Effector memory CD8-positive, alpha-beta T cell (primary cell): Measurements from ENCODE around the gene GRM8.

Experiments
- ATAC-seq: fragments of 150-1000 bp; cut with Tn5 transposase; replicated peaks from 2 replicates; pipeline ENCODE4 v1.10.0; 2021; ENCODE audit warnings: mild to moderate bottlenecking, moderate library complexity
- DNase-seq, 3 experiments: peaks; one replicate each; pipeline ENCODE4 v3.0.0; 2021
- H3K27ac Mint-ChIP-seq, 2 donors: one replicate each; pipeline ENCODE4 v1.8.0; 2022; ENCODE audit warnings: mild to moderate bottlenecking in 2 of 2, mixed read lengths in 2 of 2, moderate library complexity in 2 of 2
- H3K27me3 Mint-ChIP-seq, 2 donors: one replicate each; pipeline ENCODE4 v1.8.0; 2022; ENCODE audit warnings: mixed read lengths in 2 of 2
- H3K36me3 Mint-ChIP-seq: one replicate; pipeline ENCODE4 v1.8.0; 2022; ENCODE audit warnings: mild to moderate bottlenecking, moderate library complexity, mixed read lengths; ENCODE audit not compliant: insufficient read depth
- H3K4me1 Mint-ChIP-seq, 2 donors: one replicate each; pipeline ENCODE4 v1.8.0; 2022; ENCODE audit warnings: low read depth in 2 of 2, mixed read lengths in 2 of 2
- H3K4me3 Mint-ChIP-seq, 2 donors: one replicate each; pipeline ENCODE4 v1.8.0; 2022; ENCODE audit warnings: mild to moderate bottlenecking in 2 of 2, mixed read lengths in 2 of 2, moderate library complexity in 2 of 2
- H3K9me3 Mint-ChIP-seq, 2 donors: one replicate each; pipeline ENCODE4 v1.8.0; 2022; ENCODE audit warnings: mixed read lengths in 2 of 2

The GRM8 gene

DNA sequence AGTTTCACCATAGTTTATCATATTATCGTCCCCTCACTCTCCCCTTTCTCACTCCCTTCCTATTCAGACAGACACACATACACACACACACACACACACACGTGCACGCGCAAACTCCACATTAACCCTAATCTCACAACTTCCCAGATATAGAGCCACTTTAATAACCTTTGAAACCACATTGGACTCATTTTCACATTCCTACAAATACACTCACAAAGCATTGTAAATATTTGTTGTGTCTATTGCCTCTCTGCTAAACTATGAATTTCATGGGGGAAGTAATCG is 433.6 kb downstream of the GRM8 start:
- H3K27ac Mint-ChIP-seq = no peak overlapping the region
- H3K36me3 Mint-ChIP-seq = no peaks in the 10 kb centered on the region
- DNase-seq = no peak
- H3K27me3 Mint-ChIP-seq = peaks cover 0 to 7% of the 10 kb centered on the region in 2 donors
- H3K4me3 Mint-ChIP-seq = no peak overlapping the region
- H3K4me1 Mint-ChIP-seq = no peaks in the 10 kb centered on the region
- ATAC-seq = no peak
- H3K9me3 Mint-ChIP-seq = peaks cover 2 to 8% of the 10 kb centered on the region in 2 donors

DNA sequence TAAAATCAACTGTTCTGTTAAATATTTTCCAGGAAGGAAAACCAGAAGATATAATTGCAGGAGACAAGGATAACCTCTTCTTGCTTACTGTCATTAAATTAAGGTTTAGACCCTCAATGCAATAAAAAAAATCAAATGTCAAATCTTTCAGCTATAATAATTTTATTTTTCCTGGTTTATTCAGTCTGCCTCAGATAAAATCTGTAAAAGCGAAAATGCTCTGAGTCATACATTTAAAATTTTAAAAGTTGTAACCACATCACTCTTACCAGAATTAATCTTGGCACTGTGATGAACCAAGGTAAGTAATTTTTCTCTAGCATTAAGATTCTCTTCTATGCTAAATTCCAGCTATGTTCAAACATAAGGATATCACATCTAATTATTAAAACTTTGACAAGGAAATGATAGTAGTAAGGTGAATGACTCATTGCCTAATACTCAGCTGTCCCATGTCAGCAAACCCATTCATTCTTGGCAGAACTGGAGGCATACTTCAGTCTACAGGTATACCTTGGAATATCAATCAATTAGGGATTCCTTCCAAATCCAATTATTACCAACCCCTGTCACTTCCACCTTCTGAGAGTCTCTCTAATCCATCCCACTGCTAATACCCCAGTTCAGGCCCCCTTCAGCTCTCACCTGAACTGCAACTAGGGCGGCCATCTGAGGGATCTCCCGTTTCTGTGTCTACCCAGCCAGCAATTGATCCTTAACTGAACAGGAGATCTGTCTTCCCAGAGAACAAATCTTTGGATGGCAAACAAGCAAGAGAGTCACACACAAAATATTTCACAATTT is 434.1 kb downstream of the GRM8 start:
- H3K9me3 Mint-ChIP-seq = peaks cover 2 to 8% of the 10 kb centered on the region in 2 donors
- no peak overlapping the region for H3K4me3 Mint-ChIP-seq
- no peak overlapping the region for H3K27ac Mint-ChIP-seq
- ATAC-seq (no peak), DNase-seq (no peak)
- no peaks in the 10 kb centered on the region for H3K4me1 Mint-ChIP-seq
- H3K27me3 Mint-ChIP-seq = peaks cover 0 to 7% of the 10 kb centered on the region in 2 donors
- H3K36me3 Mint-ChIP-seq = no peaks in the 10 kb centered on the region

DNA sequence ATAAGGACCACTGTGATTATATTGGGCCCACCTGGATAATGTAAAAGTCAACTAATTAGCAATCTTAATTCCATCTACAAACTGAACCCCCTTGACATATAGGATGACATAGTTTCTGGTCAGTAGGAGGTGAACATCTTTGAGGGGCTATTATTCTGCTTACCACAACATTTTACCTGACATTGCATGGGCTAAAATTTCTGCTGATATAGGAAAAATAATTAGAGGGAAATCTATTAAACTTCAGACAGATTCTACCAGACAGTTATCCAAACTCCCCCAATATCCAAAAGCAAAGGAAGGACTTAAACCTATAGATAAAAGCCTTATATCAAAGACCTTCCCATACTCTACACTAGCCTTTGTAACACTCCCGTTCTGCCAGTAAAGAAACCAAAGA is 443.6 kb downstream of the GRM8 start:
- Mint-ChIP-seq H3K4me1 (no peaks in the 10 kb centered on the region), H3K4me3 (no peak overlapping the region), H3K36me3 (no peaks in the 10 kb centered on the region), H3K27me3 (peaks cover 0 to 13% of the 10 kb centered on the region in 2 donors), H3K9me3 (peaks cover 0 to 2% of the 10 kb centered on the region in 2 donors), H3K27ac (no peak overlapping the region)
- no peak for DNase-seq
- ATAC-seq = no peak

DNA sequence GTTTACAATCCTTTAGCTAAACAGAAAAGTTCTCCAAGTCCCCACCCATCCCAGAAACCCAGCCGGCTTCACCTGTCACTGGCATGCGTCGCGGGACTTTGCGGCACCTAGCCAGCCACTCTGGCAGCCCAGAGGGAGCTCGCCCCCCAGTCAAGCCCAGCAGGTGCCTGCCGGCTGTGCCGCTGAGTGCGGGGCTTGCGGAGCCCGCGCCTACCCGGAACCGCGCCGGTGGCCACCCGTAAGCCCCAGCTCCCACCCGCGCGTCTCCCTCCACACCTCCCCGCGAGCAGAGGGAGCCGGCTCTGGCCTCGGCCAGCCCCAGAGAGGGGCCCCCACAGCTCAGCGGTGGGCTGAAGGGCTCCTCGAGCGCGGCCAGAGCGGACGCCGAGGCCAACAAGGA is 446.1 kb downstream of the GRM8 start:
- Mint-ChIP-seq H3K27ac (no peak overlapping the region), H3K4me1 (no peaks in the 10 kb centered on the region), H3K4me3 (no peak overlapping the region), H3K36me3 (no peaks in the 10 kb centered on the region), H3K27me3 (peaks cover 0 to 13% of the 10 kb centered on the region in 2 donors), H3K9me3 (peaks cover 0 to 2% of the 10 kb centered on the region in 2 donors)
- ATAC-seq = no peak
- no peak for DNase-seq

DNA sequence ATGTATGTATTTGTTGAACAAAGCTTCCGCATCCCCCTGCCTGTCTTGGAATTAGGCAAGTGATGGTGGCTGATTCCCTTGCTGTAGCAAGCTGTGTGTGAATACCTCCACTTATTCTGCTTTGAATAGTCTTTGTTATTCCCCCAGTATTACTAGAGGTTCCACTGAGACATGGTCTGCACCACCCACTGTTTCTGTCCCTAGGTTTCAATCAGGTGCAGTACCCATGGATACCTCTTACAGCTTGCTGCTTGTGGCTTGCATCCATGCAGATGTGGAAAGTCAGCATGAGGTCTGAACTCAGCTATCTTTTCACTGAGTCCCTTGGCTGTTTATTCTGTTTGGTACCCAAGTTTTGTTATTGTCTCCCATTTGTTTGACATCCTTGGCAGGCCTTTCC is 447.4 kb downstream of the GRM8 start:
- no peak for DNase-seq
- no peak overlapping the region for H3K4me3 Mint-ChIP-seq
- H3K27me3 Mint-ChIP-seq = peaks cover 0 to 13% of the 10 kb centered on the region in 2 donors
- H3K27ac Mint-ChIP-seq = no peak overlapping the region
- H3K9me3 Mint-ChIP-seq = peaks cover 0 to 2% of the 10 kb centered on the region in 2 donors
- H3K4me1 Mint-ChIP-seq = no peaks in the 10 kb centered on the region
- no peak for ATAC-seq
- no peaks in the 10 kb centered on the region for H3K36me3 Mint-ChIP-seq

DNA sequence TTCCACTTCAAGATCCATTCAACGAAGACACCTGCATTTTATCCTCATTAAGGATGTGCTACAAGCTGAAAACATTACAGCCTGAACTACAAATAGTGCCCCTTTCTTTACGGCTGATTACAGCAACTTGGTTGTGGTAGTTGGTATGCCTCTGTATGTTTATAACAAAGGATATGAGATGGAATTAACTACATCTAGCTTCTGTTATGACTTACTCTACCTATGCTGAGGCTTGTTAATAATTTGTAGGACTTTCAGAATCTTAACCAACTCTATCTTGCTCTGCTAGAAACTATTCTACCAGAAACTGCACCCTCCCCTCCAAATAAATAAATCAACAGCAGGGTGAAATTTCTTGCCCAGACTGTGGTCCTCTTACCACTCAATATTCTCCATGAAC is 448.1 kb downstream of the GRM8 start:
- peaks cover 0 to 13% of the 10 kb centered on the region in 2 donors for H3K27me3 Mint-ChIP-seq
- no peak overlapping the region for H3K4me3 Mint-ChIP-seq
- no peak for DNase-seq
- no peaks in the 10 kb centered on the region for H3K36me3 Mint-ChIP-seq
- H3K9me3 Mint-ChIP-seq = peaks cover 0 to 2% of the 10 kb centered on the region in 2 donors
- H3K27ac Mint-ChIP-seq = no peak overlapping the region
- H3K4me1 Mint-ChIP-seq = no peaks in the 10 kb centered on the region
- no peak for ATAC-seq

DNA sequence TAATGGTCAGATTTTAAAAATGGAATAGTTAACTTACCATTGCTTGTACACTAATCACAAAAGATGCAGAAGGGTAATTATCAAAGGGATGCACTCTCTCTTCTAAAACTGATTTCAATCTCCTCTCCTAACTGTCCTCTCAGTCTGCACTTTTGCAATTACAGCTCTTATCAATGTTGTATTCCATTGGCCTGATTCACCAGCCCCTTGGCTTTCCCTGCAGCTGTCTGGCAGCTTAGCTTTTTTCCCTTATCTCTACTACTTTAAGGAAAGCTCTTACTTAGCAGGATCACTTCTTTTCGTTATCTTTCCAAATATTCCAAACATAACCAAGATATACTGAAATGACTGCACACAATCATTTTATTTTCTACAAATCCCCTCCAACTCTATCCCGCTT is 448.8 kb downstream of the GRM8 start:
- H3K4me1 Mint-ChIP-seq = no peaks in the 10 kb centered on the region
- peaks cover 0 to 13% of the 10 kb centered on the region in 2 donors for H3K27me3 Mint-ChIP-seq
- H3K36me3 Mint-ChIP-seq = no peaks in the 10 kb centered on the region
- H3K4me3 Mint-ChIP-seq = no peak overlapping the region
- no peak for DNase-seq
- no peak overlapping the region for H3K27ac Mint-ChIP-seq
- no peak for ATAC-seq
- peaks cover 0 to 2% of the 10 kb centered on the region in 2 donors for H3K9me3 Mint-ChIP-seq

DNA sequence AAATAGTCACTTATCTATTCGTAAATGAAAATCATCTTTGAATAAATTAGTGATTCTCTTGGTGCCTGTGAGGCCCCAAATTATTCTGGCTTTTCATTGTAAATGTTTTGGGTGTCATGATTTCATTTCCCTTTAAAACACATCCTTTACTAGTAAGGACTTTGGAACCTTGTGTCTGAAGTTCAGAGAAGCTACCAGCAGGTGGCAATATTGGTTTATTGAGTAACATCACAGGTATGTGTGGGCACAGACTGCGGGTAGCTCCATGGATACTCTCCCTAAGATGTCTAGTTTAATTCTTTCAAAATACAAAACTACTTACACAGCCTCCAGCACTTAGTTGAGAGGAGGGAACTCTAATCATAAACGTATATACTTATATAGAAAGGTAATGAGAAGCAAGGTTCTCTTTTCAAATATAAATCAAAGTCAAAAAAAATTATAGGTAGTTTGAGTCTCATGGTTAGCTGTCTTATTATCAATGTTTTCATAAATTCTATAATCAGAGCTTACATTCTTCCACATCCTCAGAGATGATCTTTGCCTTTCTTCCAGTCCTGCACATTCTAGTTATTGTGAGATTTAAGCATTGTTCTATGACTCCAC is 449.6 kb downstream of the GRM8 start:
- DNase-seq (peak in 2 of 3 experiments; percentile 5 to 8), ATAC-seq (no peak)
- Mint-ChIP-seq H3K4me3 (no peak overlapping the region), H3K27ac (no peak overlapping the region), H3K9me3 (peaks cover 0 to 2% of the 10 kb centered on the region in 2 donors), H3K27me3 (peaks cover 0 to 13% of the 10 kb centered on the region in 2 donors), H3K36me3 (no peaks in the 10 kb centered on the region), H3K4me1 (no peaks in the 10 kb centered on the region)

DNA sequence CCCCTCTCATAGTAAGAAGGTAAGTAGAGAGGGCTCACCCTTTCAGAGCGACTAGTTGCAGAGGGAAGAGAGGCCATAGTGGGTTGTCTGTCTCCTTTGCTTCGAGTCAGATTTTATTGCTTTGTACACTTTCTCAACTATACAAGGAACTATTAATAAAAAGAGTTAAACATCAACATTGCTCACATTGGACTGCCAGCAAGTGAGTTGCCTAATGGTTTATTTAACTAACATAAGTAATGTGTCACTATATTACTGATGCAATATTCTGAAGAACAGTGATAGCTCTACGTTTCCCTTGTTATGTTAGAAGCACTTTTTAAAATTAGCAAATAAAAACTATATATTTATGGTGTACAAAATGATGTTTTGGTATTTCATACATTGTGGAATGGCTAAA is 451.0 kb downstream of the GRM8 start:
- Mint-ChIP-seq H3K4me3 (no peak overlapping the region), H3K9me3 (no peaks in the 10 kb centered on the region), H3K27me3 (peaks cover 0 to 13% of the 10 kb centered on the region in 2 donors), H3K4me1 (no peaks in the 10 kb centered on the region), H3K36me3 (no peaks in the 10 kb centered on the region), H3K27ac (no peak overlapping the region)
- DNase-seq = no peak
- ATAC-seq = no peak

DNA sequence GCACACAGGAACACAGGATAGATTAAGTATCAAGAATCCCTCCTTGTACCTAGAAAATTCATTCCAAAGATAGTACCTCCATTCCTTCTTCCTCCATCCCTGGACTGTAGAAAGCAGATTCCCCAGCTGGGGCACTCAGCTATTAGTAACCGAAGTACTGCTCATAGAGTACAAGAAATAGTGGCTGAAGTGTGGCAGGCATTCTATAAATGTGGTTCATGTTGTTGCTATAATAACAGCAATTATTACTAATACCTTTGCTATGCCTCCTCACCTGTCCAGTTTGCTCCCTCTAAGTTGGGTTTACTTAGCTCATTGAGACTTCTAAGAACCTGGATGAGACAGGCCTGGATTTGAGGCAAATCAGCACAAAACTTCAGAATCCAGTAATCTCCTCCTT is 453.2 kb downstream of the GRM8 start:
- Mint-ChIP-seq H3K9me3 (no peaks in the 10 kb centered on the region), H3K27me3 (no peaks in the 10 kb centered on the region), H3K4me3 (no peak overlapping the region), H3K27ac (no peak overlapping the region), H3K36me3 (no peaks in the 10 kb centered on the region), H3K4me1 (no peaks in the 10 kb centered on the region)
- DNase-seq (no peak), ATAC-seq (no peak)

DNA sequence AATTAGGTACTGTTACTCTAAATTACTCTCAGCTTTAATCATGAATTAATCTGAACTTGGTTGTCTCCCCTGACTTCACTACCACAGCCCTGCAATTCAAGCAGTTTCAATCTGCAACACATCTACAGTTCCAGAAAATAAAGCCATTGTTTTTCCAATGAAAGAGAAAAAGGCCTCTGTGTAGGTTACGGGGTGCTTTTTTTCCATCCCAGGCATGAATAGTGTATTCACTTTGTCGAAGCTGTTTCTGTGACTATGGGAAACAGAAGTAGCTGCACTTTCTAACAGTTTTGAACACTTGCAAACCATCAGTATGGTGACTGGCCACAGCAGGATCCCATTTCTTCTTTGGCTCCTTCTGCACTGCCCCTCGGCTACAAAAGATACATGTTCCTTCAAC is 460.2 kb downstream of the GRM8 start:
- ATAC-seq (no peak), DNase-seq (no peak)
- Mint-ChIP-seq H3K4me1 (no peaks in the 10 kb centered on the region), H3K36me3 (no peaks in the 10 kb centered on the region), H3K27me3 (peaks cover 0 to 5% of the 10 kb centered on the region in 2 donors), H3K4me3 (no peak overlapping the region), H3K27ac (no peak overlapping the region), H3K9me3 (no peaks in the 10 kb centered on the region)

DNA sequence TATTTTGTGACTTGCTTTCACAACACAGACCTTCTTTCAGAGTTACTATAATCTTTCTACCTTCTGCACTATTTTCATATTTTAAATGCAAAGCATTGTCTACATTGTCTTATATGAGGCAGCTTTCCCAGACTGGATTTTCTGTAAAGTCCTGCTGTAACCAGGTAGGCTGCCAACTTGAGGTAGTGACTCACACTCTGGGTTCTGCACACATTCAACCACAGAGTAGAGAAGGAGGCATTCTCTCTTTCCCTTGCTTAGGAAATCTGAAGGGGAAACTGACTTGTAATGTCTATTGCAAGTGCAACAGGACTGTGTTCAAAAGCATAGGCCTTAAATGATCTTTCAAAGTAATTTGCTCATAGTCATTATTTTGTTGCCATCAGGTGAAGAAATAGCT is 461.4 kb downstream of the GRM8 start:
- Mint-ChIP-seq H3K27ac (no peak overlapping the region), H3K4me3 (no peak overlapping the region), H3K9me3 (no peaks in the 10 kb centered on the region), H3K36me3 (no peaks in the 10 kb centered on the region), H3K27me3 (peaks cover 0 to 5% of the 10 kb centered on the region in 2 donors), H3K4me1 (no peaks in the 10 kb centered on the region)
- ATAC-seq (no peak), DNase-seq (no peak)

DNA sequence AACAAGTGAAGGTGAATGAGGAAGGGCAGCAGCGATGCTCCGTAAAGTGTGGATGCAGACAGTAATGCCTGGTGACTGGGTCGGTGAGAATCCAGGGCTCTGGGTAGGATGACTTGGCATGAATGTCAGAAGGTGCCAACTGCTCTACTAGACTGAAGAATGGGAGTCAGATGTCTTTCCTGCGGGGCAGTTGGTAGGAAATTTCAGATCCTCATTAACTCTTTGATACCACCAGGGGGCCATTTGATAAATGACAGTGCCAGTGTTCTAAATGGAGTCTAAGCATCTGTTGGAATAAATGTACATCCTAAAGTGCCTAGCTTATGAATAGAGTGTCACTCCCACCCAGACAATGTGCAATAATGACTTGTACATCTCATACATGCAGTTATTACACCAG is 462.0 kb downstream of the GRM8 start:
- H3K4me3 Mint-ChIP-seq = no peak overlapping the region
- H3K4me1 Mint-ChIP-seq = no peaks in the 10 kb centered on the region
- no peak overlapping the region for H3K27ac Mint-ChIP-seq
- no peak for DNase-seq
- H3K36me3 Mint-ChIP-seq = no peaks in the 10 kb centered on the region
- H3K27me3 Mint-ChIP-seq = peaks cover 0 to 5% of the 10 kb centered on the region in 2 donors
- H3K9me3 Mint-ChIP-seq = no peaks in the 10 kb centered on the region
- no peak for ATAC-seq

DNA sequence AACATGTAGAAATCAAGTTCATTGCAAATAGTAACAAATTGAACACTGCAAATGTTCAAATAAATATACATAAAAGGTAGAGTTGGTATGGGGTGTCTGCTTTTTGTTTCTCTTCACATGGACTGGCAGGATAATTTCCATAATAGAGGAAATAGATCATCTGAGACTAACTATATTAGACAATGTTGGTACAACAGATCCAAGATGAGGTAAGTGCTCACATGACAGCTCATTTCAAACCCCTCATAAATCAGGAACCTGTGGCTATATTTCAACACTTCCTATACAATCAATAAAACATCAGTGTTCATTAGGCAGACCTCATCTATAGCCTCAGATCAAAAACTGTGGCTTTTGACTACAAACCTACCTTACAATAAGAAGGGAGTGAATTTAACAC is 469.1 kb downstream of the GRM8 start:
- no peak overlapping the region for H3K27ac Mint-ChIP-seq
- no peaks in the 10 kb centered on the region for H3K36me3 Mint-ChIP-seq
- no peak overlapping the region for H3K4me3 Mint-ChIP-seq
- no peak for DNase-seq
- H3K27me3 Mint-ChIP-seq = no peaks in the 10 kb centered on the region
- ATAC-seq = no peak
- H3K9me3 Mint-ChIP-seq = no peaks in the 10 kb centered on the region
- no peaks in the 10 kb centered on the region for H3K4me1 Mint-ChIP-seq
